Liver (tissue), 9 donors: ENCODE data around the gene PALM2AKAP2. TPM values are rescaled to one million over a fixed set of nuclear protein-coding genes. Genes with fewer than 3 reads are reported as not detected.
A peak's percentile ranks its signal among the peaks of the same experiment; 100 is the strongest.

Source experiments
- DNase-seq: peaks from one replicate; pipeline ENCODE4 v3.0.0-alpha.2; 2017; ENCODE audit warnings: low spot score
- H3K27ac ChIP-seq, 2 donors: one replicate each; pipeline ENCODE4 v1.7.0; 2013; ENCODE audit warnings: inconsistent platforms in 2 of 2, low read length in 2 of 2, control low read depth in 1 of 2, low read depth in 1 of 2, mild to moderate bottlenecking in 1 of 2
- H3K27me3 ChIP-seq, 4 donors: one replicate each; pipeline versions ENCODE4 v1.6.1 to v1.7.0; 2013; ENCODE audit warnings: low read length in 3 of 4, inconsistent platforms in 1 of 4, mild to moderate bottlenecking in 1 of 4, moderate library complexity in 1 of 4; ENCODE audit not compliant: control insufficient read depth in 4 of 4, insufficient read depth in 4 of 4
- H3K36me3 ChIP-seq, 4 donors: one replicate each; pipeline versions ENCODE4 v1.6.1 to v1.7.0; 2013; ENCODE audit warnings: low read length in 3 of 4, mild to moderate bottlenecking in 3 of 4, low read depth in 1 of 4, moderate library complexity in 1 of 4; ENCODE audit not compliant: control insufficient read depth in 4 of 4, insufficient read depth in 3 of 4
- H3K4me1 ChIP-seq, 4 donors: one replicate each; pipeline versions ENCODE4 v1.6.1 to v1.7.0; 2013; ENCODE audit warnings: low read length in 3 of 4, mild to moderate bottlenecking in 3 of 4, moderate library complexity in 1 of 4; ENCODE audit not compliant: control insufficient read depth in 4 of 4, insufficient read depth in 4 of 4
- H3K4me3 ChIP-seq, 3 donors: one replicate each; pipeline versions ENCODE4 v1.6.1 to v1.7.0; 2013; ENCODE audit warnings: low read length in 3 of 3, control low read depth in 1 of 3, low read depth in 1 of 3, mild to moderate bottlenecking in 1 of 3
- H3K9ac ChIP-seq, 2 donors: one replicate each; pipeline ENCODE4 v1.7.0; 2013; ENCODE audit warnings: low read length in 2 of 2, mild to moderate bottlenecking in 2 of 2, moderate library complexity in 2 of 2, control low read depth in 1 of 2, low read depth in 1 of 2
- H3K9me3 ChIP-seq, 4 donors: one replicate each; pipeline versions ENCODE4 v1.6.1 to v1.7.0; 2013; ENCODE audit warnings: low read length in 3 of 4; ENCODE audit not compliant: control insufficient read depth in 4 of 4
- EGR1 ChIP-seq, 2 donors: IDR thresholded peaks; 2 replicates each; pipeline ENCODE4 v1.6.1; 2016 to 2018; ENCODE audit warnings: antibody characterized with exemption in 2 of 2, low read depth in 2 of 2
- FOXA1 ChIP-seq: IDR thresholded peaks from 2 replicates; pipeline ENCODE4 v1.6.1; 2016; ENCODE audit warnings: antibody characterized with exemption
- FOXA2 ChIP-seq: IDR thresholded peaks from 2 replicates; pipeline ENCODE4 v1.6.1; 2016; ENCODE audit warnings: antibody characterized with exemption
- GABPA ChIP-seq, 2 donors: IDR thresholded peaks in 1 of 2; conservative IDR thresholded peaks in 1 of 2; 2 replicates each; pipeline ENCODE4 v1.6.1; 2016; ENCODE audit warnings: antibody characterized with exemption in 2 of 2, mild to moderate bottlenecking in 1 of 2, moderate library complexity in 1 of 2
- HNF4A ChIP-seq, 2 donors: conservative IDR thresholded peaks; 2 replicates each; pipeline ENCODE4 v1.6.1; 2016; ENCODE audit warnings: antibody characterized with exemption in 2 of 2, mild to moderate bottlenecking in 2 of 2
- HNF4G ChIP-seq: IDR thresholded peaks from 2 replicates; pipeline ENCODE4 v1.6.1; 2016; ENCODE audit warnings: antibody characterized with exemption
- JUND ChIP-seq, 2 donors: IDR thresholded peaks; 2 replicates each; pipeline ENCODE4 v1.6.1; 2016; ENCODE audit warnings: antibody characterized with exemption in 2 of 2
- NR2F2 ChIP-seq: IDR thresholded peaks from 2 replicates; pipeline ENCODE4 v1.6.1; 2016; ENCODE audit warnings: antibody characterized with exemption
- RAD21 ChIP-seq, 2 donors: IDR thresholded peaks; 2 replicates each; pipeline ENCODE4 v1.6.1; 2016; ENCODE audit warnings: antibody characterized with exemption in 2 of 2, mild to moderate bottlenecking in 2 of 2
- RXRA ChIP-seq, 2 donors: IDR thresholded peaks; 2 replicates each; pipeline ENCODE4 v1.6.1; 2017 to 2018; ENCODE audit warnings: antibody characterized with exemption in 2 of 2, mild to moderate bottlenecking in 1 of 2
- SP1 ChIP-seq: IDR thresholded peaks from 2 replicates; pipeline ENCODE4 v1.6.1; 2018; ENCODE audit warnings: antibody characterized with exemption, mild to moderate bottlenecking
- TAF1 ChIP-seq: conservative IDR thresholded peaks from 2 replicates; pipeline ENCODE4 v1.6.1; 2016; ENCODE audit warnings: antibody characterized with exemption, mild to moderate bottlenecking
- YY1 ChIP-seq: IDR thresholded peaks from 2 replicates; pipeline ENCODE4 v1.6.1; 2016; ENCODE audit warnings: antibody characterized with exemption, mild to moderate bottlenecking
- WGBS: extraction: QIAGEN DNeasy Blood & Tissue Kit; methylation state at CpG from one replicate; pipeline ENCODE4 v1.1.7; 2013; 5-methylcytosine and 5-hydroxymethylcytosine counted together
- polyA plus RNA-seq, 2 donors: library from polyadenylated mRNA; stranded (reverse) in 1 of 2; unstranded in 1 of 2; fragments of 200-250 nt in 1 of 2; fragments of >200 nt in 1 of 2; fragmentation: Nextera tagmentation in 1 of 2; extraction: Ambion mirVana in 1 of 2; gene quantifications; one replicate each; pipeline versions ENCODE4 v1.2.1 to v1.2.3, GENCODE V29; 2013 to 2015
- total RNA-seq, 2 donors: library from RNA; depleted of rRNA; stranded (reverse); fragments of >200 nt; gene quantifications; one replicate each; pipeline ENCODE4 v1.2.3, GENCODE V29; 2014
- TF ChIP-seq, protein P1 (sequence below): IDR thresholded peaks from 2 replicates; pipeline ENCODE4 v1.6.1; 2016; ENCODE audit warnings: antibody characterized with exemption
- TF ChIP-seq, protein P2 (sequence below): IDR thresholded peaks from 2 replicates; pipeline ENCODE4 v1.6.1; 2016; ENCODE audit warnings: antibody characterized with exemption
- TF ChIP-seq, protein P3 (sequence below): IDR thresholded peaks from 2 replicates; pipeline ENCODE4 v1.6.1; 2016; ENCODE audit warnings: antibody characterized with exemption
- TF ChIP-seq, protein P4 (sequence below): fragments of 150-350 bp; IDR thresholded peaks from 2 replicates; pipeline ENCODE4 v1.5.1; 2017; ENCODE audit warnings: improper control_type of control experiment, low read depth, low read length; ENCODE audit not compliant: missing input control
- TF ChIP-seq, protein P5 (sequence below): IDR thresholded peaks from 2 replicates; pipeline ENCODE4 v1.6.1; 2016; ENCODE audit warnings: antibody characterized with exemption, mild to moderate bottlenecking
- donor health status: healthy.
- donor health status: healthy.
- donor health status: healthy.
- donor health status: healthy.
- donor health status: healthy.

PALM2AKAP2 gene
- total and polyA plus RNA-seq, 4 donors, result 4.6 to 47.9 (median 6.2) TPM

DNA sequence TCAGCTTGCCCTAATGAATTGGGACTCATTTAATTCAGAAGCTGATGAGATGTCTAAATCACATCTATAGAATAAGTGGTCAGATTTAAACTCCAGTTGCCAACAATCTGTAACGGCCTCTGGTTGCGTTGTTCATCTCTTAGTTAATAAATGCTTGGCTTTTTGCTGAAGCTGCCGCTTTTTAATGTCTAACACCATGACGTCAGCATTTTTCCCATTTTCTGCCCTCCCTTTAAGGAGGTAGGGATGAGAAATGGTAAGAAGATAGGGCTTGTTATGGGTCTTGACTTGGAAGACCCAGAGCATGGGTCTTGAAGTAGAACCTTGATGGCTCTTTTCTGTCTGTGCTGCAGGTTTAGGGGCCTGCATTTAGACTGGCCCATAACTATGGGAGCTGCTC, 33.3 kb downstream of the PALM2AKAP2 start:
- no peaks in the 10 kb centered on the region for H3K36me3 ChIP-seq
- TF ChIP-seq, protein P1, sequence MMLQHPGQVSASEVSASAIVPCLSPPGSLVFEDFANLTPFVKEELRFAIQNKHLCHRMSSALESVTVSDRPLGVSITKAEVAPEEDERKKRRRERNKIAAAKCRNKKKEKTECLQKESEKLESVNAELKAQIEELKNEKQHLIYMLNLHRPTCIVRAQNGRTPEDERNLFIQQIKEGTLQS, result no peak
- TF ChIP-seq HNF4A (conservative IDR thresholded peaks at IDR 0.05) (no peak), NR2F2 (no peak), JUND (IDR thresholded peaks at IDR 0.05) (no peak), HNF4G (no peak), EGR1 (IDR thresholded peaks at IDR 0.05; ENCODE audit: low read depth in 2 of 2) (no peak), SP1 (no peak), TAF1 (no peak), FOXA1 (no peak), FOXA2 (no peak)
- TF ChIP-seq, protein P2, sequence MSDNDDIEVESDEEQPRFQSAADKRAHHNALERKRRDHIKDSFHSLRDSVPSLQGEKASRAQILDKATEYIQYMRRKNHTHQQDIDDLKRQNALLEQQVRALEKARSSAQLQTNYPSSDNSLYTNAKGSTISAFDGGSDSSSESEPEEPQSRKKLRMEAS, result no peak
- TF ChIP-seq, protein P3, sequence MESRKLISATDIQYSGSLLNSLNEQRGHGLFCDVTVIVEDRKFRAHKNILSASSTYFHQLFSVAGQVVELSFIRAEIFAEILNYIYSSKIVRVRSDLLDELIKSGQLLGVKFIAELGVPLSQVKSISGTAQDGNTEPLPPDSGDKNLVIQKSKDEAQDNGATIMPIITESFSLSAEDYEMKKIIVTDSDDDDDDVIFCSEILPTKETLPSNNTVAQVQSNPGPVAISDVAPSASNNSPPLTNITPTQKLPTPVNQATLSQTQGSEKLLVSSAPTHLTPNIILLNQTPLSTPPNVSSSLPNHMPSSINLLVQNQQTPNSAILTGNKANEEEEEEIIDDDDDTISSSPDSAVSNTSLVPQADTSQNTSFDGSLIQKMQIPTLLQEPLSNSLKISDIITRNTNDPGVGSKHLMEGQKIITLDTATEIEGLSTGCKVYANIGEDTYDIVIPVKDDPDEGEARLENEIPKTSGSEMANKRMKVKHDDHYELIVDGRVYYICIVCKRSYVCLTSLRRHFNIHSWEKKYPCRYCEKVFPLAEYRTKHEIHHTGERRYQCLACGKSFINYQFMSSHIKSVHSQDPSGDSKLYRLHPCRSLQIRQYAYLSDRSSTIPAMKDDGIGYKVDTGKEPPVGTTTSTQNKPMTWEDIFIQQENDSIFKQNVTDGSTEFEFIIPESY, result no peak
- H3K9ac ChIP-seq, result no peak overlapping the region
- H3K4me3 ChIP-seq, result no peak overlapping the region
- H3K9me3 ChIP-seq, result no peaks in the 10 kb centered on the region
- 58% methylated on average over 4 of the region's 4 CpGs for WGBS
- H3K4me1 ChIP-seq, result peaks cover 6 to 82% (median 52%) of the 10 kb centered on the region in 4 donors
- H3K27me3 ChIP-seq, result no peaks in the 10 kb centered on the region
- H3K27ac ChIP-seq, result peak overlapping the region; percentile 83 to 92
- no peak for DNase-seq

DNA sequence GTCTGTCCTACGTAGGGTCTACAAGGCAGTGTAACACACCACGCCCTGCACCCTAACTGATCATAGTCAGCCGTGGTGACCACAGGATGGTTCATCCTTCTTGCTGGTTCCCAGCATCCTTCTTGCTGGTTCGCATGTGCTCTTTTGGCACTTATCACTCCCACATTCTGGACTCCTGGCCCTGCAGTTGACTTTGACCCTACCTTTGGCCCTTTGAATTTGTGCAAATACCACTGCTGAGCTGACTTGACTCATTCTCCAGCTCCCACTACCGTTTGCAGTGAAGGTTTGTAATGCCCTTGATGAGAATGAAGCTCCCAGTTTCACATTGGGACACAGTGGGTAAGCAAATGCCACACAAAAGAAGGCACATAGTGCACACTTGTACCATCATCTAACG, 33.8 kb downstream of the PALM2AKAP2 start:
- Histone ChIP-seq H3K27ac (peak overlapping the region; percentile 83 to 92), H3K4me3 (no peak overlapping the region), H3K36me3 (no peaks in the 10 kb centered on the region), H3K9ac (no peak overlapping the region), H3K4me1 (peaks cover 6 to 84% (median 52%) of the 10 kb centered on the region in 4 donors), H3K9me3 (no peaks in the 10 kb centered on the region), H3K27me3 (no peaks in the 10 kb centered on the region)
- 50% methylated on average over 6 of the region's 6 CpGs for WGBS
- TF ChIP-seq NR2F2 (peak; percentile 76), GABPA (IDR thresholded peaks at IDR 0.05 in 1 of 2, conservative IDR thresholded peaks at IDR 0.05 in 1 of 2) (peak in 1 of 2 donors; percentile 43), FOXA2 (peak; percentile 76), HNF4A (conservative IDR thresholded peaks at IDR 0.05) (peak; percentile 100), SP1 (peak; percentile 90), EGR1 (IDR thresholded peaks at IDR 0.05; ENCODE audit: low read depth in 2 of 2) (peak in 1 of 2 donors; percentile 83), FOXA1 (peak; percentile 72), TAF1 (no peak), RAD21 (IDR thresholded peaks at IDR 0.05) (peak; percentile 73 to 74), YY1 (peak; percentile 54), RXRA (IDR thresholded peaks at IDR 0.05) (peak; percentile 94 to 95), JUND (IDR thresholded peaks at IDR 0.05) (peak; percentile 90 to 96), HNF4G (peak; percentile 99)
- TF ChIP-seq, protein P1, result peak; percentile 65
- TF ChIP-seq, protein P4, sequence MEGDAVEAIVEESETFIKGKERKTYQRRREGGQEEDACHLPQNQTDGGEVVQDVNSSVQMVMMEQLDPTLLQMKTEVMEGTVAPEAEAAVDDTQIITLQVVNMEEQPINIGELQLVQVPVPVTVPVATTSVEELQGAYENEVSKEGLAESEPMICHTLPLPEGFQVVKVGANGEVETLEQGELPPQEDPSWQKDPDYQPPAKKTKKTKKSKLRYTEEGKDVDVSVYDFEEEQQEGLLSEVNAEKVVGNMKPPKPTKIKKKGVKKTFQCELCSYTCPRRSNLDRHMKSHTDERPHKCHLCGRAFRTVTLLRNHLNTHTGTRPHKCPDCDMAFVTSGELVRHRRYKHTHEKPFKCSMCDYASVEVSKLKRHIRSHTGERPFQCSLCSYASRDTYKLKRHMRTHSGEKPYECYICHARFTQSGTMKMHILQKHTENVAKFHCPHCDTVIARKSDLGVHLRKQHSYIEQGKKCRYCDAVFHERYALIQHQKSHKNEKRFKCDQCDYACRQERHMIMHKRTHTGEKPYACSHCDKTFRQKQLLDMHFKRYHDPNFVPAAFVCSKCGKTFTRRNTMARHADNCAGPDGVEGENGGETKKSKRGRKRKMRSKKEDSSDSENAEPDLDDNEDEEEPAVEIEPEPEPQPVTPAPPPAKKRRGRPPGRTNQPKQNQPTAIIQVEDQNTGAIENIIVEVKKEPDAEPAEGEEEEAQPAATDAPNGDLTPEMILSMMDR, result no peak
- TF ChIP-seq, protein P3, result peak; percentile 73
- TF ChIP-seq, protein P2, result peak; percentile 98
- TF ChIP-seq, protein P5, sequence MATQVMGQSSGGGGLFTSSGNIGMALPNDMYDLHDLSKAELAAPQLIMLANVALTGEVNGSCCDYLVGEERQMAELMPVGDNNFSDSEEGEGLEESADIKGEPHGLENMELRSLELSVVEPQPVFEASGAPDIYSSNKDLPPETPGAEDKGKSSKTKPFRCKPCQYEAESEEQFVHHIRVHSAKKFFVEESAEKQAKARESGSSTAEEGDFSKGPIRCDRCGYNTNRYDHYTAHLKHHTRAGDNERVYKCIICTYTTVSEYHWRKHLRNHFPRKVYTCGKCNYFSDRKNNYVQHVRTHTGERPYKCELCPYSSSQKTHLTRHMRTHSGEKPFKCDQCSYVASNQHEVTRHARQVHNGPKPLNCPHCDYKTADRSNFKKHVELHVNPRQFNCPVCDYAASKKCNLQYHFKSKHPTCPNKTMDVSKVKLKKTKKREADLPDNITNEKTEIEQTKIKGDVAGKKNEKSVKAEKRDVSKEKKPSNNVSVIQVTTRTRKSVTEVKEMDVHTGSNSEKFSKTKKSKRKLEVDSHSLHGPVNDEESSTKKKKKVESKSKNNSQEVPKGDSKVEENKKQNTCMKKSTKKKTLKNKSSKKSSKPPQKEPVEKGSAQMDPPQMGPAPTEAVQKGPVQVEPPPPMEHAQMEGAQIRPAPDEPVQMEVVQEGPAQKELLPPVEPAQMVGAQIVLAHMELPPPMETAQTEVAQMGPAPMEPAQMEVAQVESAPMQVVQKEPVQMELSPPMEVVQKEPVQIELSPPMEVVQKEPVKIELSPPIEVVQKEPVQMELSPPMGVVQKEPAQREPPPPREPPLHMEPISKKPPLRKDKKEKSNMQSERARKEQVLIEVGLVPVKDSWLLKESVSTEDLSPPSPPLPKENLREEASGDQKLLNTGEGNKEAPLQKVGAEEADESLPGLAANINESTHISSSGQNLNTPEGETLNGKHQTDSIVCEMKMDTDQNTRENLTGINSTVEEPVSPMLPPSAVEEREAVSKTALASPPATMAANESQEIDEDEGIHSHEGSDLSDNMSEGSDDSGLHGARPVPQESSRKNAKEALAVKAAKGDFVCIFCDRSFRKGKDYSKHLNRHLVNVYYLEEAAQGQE, result peak; percentile 48
- no peak for DNase-seq
